Kidney (tissue), 14 donors: Measurements from ENCODE around the gene ODC1. TPM values are rescaled to one million over a fixed set of nuclear protein-coding genes. Genes with fewer than 3 reads are reported as not detected.

ENCODE experiments used
- DNase-seq, 5 donors: peaks; one replicate each; pipeline ENCODE4 v3.0.0-alpha.2; 2013 to 2020
- FAIRE-seq: peaks from 2 replicates; lab custom pipeline; 2012; peaks lifted over from hg19 to GRCh38; lab: Jason Lieb, UNC
- H3K27ac ChIP-seq, 2 donors: one replicate each; pipeline ENCODE4 v1.7.0; 2013; ENCODE audit warnings: low read depth in 2 of 2, low read length in 2 of 2, inconsistent platforms in 1 of 2
- H3K27me3 ChIP-seq: one replicate; pipeline ENCODE4 v1.7.1; 2013; ENCODE audit warnings: low read length, inconsistent platforms; ENCODE audit not compliant: control insufficient read depth, insufficient read depth
- H3K36me3 ChIP-seq, 3 donors: one replicate each; pipeline versions ENCODE4 v1.7.0 to v1.7.1; 2013; ENCODE audit warnings: low read length in 3 of 3, control low read depth in 1 of 3, inconsistent platforms in 1 of 3; ENCODE audit not compliant: insufficient read depth in 3 of 3, control insufficient read depth in 2 of 3
- H3K4me1 ChIP-seq, 3 donors: one replicate each; pipeline versions ENCODE4 v1.7.0 to v1.7.1; 2013; ENCODE audit warnings: low read length in 3 of 3, inconsistent platforms in 1 of 3, low read depth in 1 of 3; ENCODE audit not compliant: control insufficient read depth in 2 of 3, insufficient read depth in 2 of 3
- H3K4me3 ChIP-seq, 3 donors: one replicate each; pipeline versions ENCODE4 v1.7.0 to v1.8.1; 2013; ENCODE audit warnings: low read length in 3 of 3, control low read depth in 1 of 3, inconsistent platforms in 1 of 3
- H3K9ac ChIP-seq, 3 donors: one replicate each; pipeline versions ENCODE4 v1.7.0 to v1.7.1; 2013; ENCODE audit warnings: low read length in 3 of 3, control low read depth in 1 of 3, inconsistent platforms in 1 of 3
- H3K9me3 ChIP-seq, 3 donors: one replicate each; pipeline versions ENCODE4 v1.7.0 to v1.7.1; 2013; ENCODE audit warnings: low read length in 3 of 3, control low read depth in 1 of 3, inconsistent platforms in 1 of 3; ENCODE audit not compliant: control insufficient read depth in 2 of 3, insufficient read depth in 1 of 3
- CTCF ChIP-seq: IDR thresholded peaks from 3 replicates; pipeline ENCODE4 v1.5.1; 2012; ENCODE audit warnings: mild to moderate bottlenecking, moderate library complexity, borderline replicate concordance; ENCODE audit not compliant: insufficient read depth; ENCODE audit errors: extremely low read depth
- intact Hi-C: fragments of 100-400 bp; cut with DNase I; formaldehyde crosslinking; loops from one replicate; pipeline ENCODE4 v1.11.1; 2022
- polyA plus RNA-seq: library from polyadenylated mRNA; stranded (reverse); fragments of 350-450 nt; fragmentation: Illumina TruSeq; extraction: RNeasy Lipid Tissue Mini Kit (QIAGEN cat#74804); gene quantifications from one replicate; pipeline ENCODE4 v1.2.3, GENCODE V29; 2014; ENCODE audit warnings: low read depth, low replicate concordance; ENCODE audit not compliant: insufficient read depth
- total RNA-seq: library from RNA; stranded (reverse); fragmentation: NEBNext Ultra II Directional; extraction: Animal tissue kit (Norgen Biotek cat#: 25700); gene quantifications from one replicate; pipeline ENCODE4 v1.2.1, GENCODE V29; 2021
- donor health status: control.
- donor health status: control.
- donor health status: control.
- donor health status: control.
- donor health status: control.
- donor health status: DM: yes; HTN: yes; CAD: no.
- donor health status: Normal renal cell carcinoma (clear cell type).

Gene ODC1
- total and polyA plus RNA-seq, 2 donors from 2014 or later: 94.4 to 97.5 TPM

DNA sequence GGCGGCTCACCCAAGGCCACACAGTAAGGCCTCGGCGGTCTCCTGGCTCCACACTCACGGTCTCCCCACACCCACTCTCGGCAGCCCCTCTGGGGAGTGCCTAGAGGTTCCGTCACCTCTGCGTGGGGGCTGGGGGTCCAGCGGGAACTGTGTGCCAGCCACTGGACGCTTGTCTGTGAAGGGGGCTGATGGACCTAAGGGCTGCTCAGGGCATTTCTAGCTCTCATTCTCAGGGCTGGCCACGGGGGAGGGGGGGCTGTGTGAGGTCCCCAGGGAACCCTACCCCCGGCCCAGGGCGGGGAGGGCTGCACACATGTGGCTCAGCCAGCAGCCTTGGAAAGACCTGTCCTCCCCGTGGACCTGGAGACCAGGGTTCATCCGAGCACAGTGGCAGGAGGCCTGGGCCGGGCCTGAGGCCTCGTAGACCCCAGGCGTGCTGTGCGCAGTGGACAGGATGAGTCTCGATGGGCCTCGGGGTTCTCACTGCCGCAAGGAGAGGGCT lies 27.1 kb upstream of the ODC1 start:
- no peak for TF ChIP-seq CTCF
- no peak overlapping the region for H3K4me3 ChIP-seq
- DNase-seq (peak in 1 of 5 donors; percentile 52), FAIRE-seq (no peak)
- H3K36me3 ChIP-seq: no peaks in the 10 kb centered on the region
- H3K27me3 ChIP-seq: no peaks in the 10 kb centered on the region
- no peaks in the 10 kb centered on the region for H3K4me1 ChIP-seq
- intact Hi-C loops: no loop called here
- no peak overlapping the region for H3K9ac ChIP-seq
- no peaks in the 10 kb centered on the region for H3K9me3 ChIP-seq
- no peak overlapping the region for H3K27ac ChIP-seq

- Histone ChIP-seq H3K9me3 (no peaks in the 10 kb centered on the region), H3K27ac (no peak overlapping the region), H3K36me3 (no peaks in the 10 kb centered on the region), H3K4me3 (no peak overlapping the region), H3K9ac (no peak overlapping the region), H3K27me3 (no peaks in the 10 kb centered on the region), H3K4me1 (no peaks in the 10 kb centered on the region)
- intact Hi-C loops: no loop called here
- DNase-seq (no peak), FAIRE-seq (no peak)
- no peak for TF ChIP-seq CTCF
Measured at GRCh38 chr2:10473121-10473756, 25.1 kb upstream of the ODC1 start.

GRCh38 chr2:10471955-10472354 lies 23.8 kb upstream of the ODC1 start:
- Histone ChIP-seq H3K27me3 (no peaks in the 10 kb centered on the region), H3K36me3 (no peaks in the 10 kb centered on the region), H3K27ac (no peak overlapping the region), H3K9ac (no peak overlapping the region), H3K9me3 (no peaks in the 10 kb centered on the region), H3K4me1 (no peaks in the 10 kb centered on the region), H3K4me3 (no peak overlapping the region)
- FAIRE-seq: no peak
- intact Hi-C loops: no loop called here
- TF ChIP-seq CTCF: no peak
- no peak for DNase-seq
